ENCODE measurements around the gene QRFP.
"Not testable (repeated sequence)": the region's sequence is repeated elsewhere in the genome, so short reads cannot be mapped to it uniquely, and the experiment has no call there.

DNA sequence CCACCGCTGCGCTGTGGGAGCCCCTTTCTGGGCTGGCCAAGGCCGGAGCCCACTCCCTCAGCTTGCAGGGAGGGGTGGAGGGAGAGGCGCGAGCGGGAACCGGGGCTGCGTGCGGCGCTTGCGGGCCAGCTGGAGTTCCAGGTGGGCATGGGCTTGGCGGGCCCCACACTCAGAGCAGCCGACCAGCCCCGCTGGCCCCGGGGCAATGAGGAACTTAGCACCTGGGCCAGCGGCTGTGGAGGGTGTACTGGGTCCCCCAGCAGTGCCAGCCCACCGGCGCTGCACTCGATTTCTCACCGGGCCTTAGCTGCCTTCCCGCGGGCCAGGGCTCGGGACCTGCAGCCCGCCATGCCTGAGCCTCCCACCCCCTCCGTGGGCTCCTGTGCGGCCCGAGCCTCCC, 13.4 kb upstream of the QRFP start:
- TF ChIP-seq, protein P1, sequence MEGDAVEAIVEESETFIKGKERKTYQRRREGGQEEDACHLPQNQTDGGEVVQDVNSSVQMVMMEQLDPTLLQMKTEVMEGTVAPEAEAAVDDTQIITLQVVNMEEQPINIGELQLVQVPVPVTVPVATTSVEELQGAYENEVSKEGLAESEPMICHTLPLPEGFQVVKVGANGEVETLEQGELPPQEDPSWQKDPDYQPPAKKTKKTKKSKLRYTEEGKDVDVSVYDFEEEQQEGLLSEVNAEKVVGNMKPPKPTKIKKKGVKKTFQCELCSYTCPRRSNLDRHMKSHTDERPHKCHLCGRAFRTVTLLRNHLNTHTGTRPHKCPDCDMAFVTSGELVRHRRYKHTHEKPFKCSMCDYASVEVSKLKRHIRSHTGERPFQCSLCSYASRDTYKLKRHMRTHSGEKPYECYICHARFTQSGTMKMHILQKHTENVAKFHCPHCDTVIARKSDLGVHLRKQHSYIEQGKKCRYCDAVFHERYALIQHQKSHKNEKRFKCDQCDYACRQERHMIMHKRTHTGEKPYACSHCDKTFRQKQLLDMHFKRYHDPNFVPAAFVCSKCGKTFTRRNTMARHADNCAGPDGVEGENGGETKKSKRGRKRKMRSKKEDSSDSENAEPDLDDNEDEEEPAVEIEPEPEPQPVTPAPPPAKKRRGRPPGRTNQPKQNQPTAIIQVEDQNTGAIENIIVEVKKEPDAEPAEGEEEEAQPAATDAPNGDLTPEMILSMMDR (IDR thresholded peaks at IDR 0.05), result not testable (repeated sequence)
- not testable (repeated sequence) for TF ChIP-seq POLR2A (IDR thresholded peaks at IDR 0.05)

All from gastroesophageal sphincter (tissue), 3 donors.